Thyroid gland (tissue), 4 donors: ENCODE measurements around the gene DGKK. TPM values are rescaled to one million over a fixed set of nuclear protein-coding genes. Genes with fewer than 3 reads are reported as not detected.
"Not testable (repeated sequence)": the region's sequence is repeated elsewhere in the genome, so short reads cannot be mapped to it uniquely, and the experiment has no call there.

Source experiments
- DNase-seq, 2 donors: peaks; one replicate each; pipeline ENCODE4 v3.0.0-alpha.2; 2019
- H3K27ac ChIP-seq, 3 donors: fragments of 200-600 bp; sonication (generic); 1 replicate in 2 of 3; 2 replicates in 1 of 3; pipeline ENCODE4 v1.5.1; 2016 to 2019; ENCODE audit warnings: mild to moderate bottlenecking in 1 of 3, moderate library complexity in 1 of 3
- H3K27me3 ChIP-seq: fragments of 200-600 bp; sonication (generic); one replicate; pipeline ENCODE4 v1.5.1; 2019
- H3K36me3 ChIP-seq, 2 donors: fragments of 200-600 bp; sonication (generic); one replicate each; pipeline ENCODE4 v1.5.1; 2016 to 2019
- H3K4me1 ChIP-seq, 2 donors: fragments of 200-600 bp; sonication (generic); one replicate each; pipeline ENCODE4 v1.5.1; 2017 to 2019
- H3K4me3 ChIP-seq, 3 donors: fragments of 200-600 bp; sonication (generic); replicated peaks in 1 of 3; 1 replicate in 2 of 3; 2 replicates in 1 of 3; pipeline ENCODE4 v1.5.1; 2016; ENCODE audit warnings: mild to moderate bottlenecking in 1 of 3
- H3K9me3 ChIP-seq: fragments of 200-600 bp; sonication (generic); one replicate; pipeline ENCODE4 v1.5.1; 2017
- CTCF ChIP-seq, 6 experiments: fragments of 200-600 bp in 3 of 6; fragments of 450-650 bp in 3 of 6; sonication (generic) in 3 of 6; IDR thresholded peaks; one replicate each; pipeline ENCODE4 v1.5.1; 2016 to 2019; ENCODE audit warnings: antibody characterized with exemption in 6 of 6, mild to moderate bottlenecking in 2 of 6, inconsistent platforms in 1 of 6, moderate library complexity in 1 of 6
- POLR2A ChIP-seq, 2 donors: fragments of 450-650 bp; IDR thresholded peaks; one replicate each; pipeline ENCODE4 v1.6.1; 2017; ENCODE audit warnings: antibody characterized with exemption in 2 of 2, mild to moderate bottlenecking in 2 of 2, moderate library complexity in 1 of 2
- WGBS, 2 donors: methylation state at CpG; one replicate each; pipeline ENCODE4 v1.1.5; 2017; 5-methylcytosine and 5-hydroxymethylcytosine counted together
- intact Hi-C: fragments of 100-400 bp; cut with DNase I; formaldehyde crosslinking; loops from one replicate; pipeline ENCODE4 v1.15.1; 2023
- total RNA-seq, 4 donors: library from RNA; depleted of rRNA; stranded (reverse); fragments of >200 nt; gene quantifications; one replicate each; pipeline ENCODE4 v1.2.3, GENCODE V29; 2016

DGKK gene
- total RNA-seq, 4 donors from 2014 or later: not detected

- WGBS, 2 donors: 94 to 95% methylated on average over 8 to 9 of the region's 9 CpGs
- H3K4me3 ChIP-seq: no peak overlapping the region
Measured at GRCh38 chrX:50375481-50376267, 95.0 kb downstream of the DGKK start.

GRCh38 chrX:50372966-50373365 is 97.7 kb downstream of the DGKK start:
- Histone ChIP-seq H3K4me1 (no peaks in the 10 kb centered on the region), H3K9me3 (no peaks in the 10 kb centered on the region), H3K27ac (no peak overlapping the region), H3K36me3 (no peaks in the 10 kb centered on the region), H3K4me3 (no peak overlapping the region), H3K27me3 (no peaks in the 10 kb centered on the region)
- DNase-seq: no peak
- WGBS, 2 donors: 78 to 88% methylated on average over 4 of the region's 4 CpGs
- intact Hi-C loops: no loop called here
- no peak for TF ChIP-seq POLR2A (IDR thresholded peaks at IDR 0.05)
- TF ChIP-seq CTCF (IDR thresholded peaks at IDR 0.05): no peak

More at GRCh38 chrX:50375481-50376267, 95.0 kb downstream of the DGKK start:
- no peaks in the 10 kb centered on the region for H3K4me1 ChIP-seq
- DNase-seq: no peak
- no peaks in the 10 kb centered on the region for H3K27me3 ChIP-seq
- no peaks in the 10 kb centered on the region for H3K36me3 ChIP-seq
- intact Hi-C loops: no loop called here
- TF ChIP-seq POLR2A (IDR thresholded peaks at IDR 0.05) (no peak), CTCF (IDR thresholded peaks at IDR 0.05) (no peak)
- H3K9me3 ChIP-seq: no peaks in the 10 kb centered on the region
- H3K27ac ChIP-seq: no peak overlapping the region

DNA sequence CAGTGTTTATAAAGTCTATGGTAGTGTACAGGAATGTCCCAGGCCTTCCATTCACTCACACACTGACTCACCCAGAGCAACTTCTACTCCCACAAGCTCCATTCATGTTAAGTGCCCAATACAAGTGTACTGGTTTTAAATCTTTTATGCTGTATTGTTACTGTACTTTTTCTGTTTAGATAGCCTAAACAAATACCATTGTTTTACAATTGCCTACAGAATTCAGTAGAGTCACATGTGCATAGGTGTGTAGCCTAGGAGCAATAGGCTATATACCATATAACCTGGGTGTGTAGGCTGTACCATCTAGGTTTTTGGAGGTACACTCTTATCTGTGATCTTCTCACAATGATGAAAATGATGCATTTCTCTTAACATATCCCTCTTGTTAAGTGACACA is 126.7 kb downstream of the DGKK start:
- H3K4me3 ChIP-seq: no peak overlapping the region
- intact Hi-C loops: no loop called here
- no peak overlapping the region for H3K27ac ChIP-seq
- no peaks in the 10 kb centered on the region for H3K4me1 ChIP-seq
- no peak for TF ChIP-seq CTCF (IDR thresholded peaks at IDR 0.05)
- TF ChIP-seq POLR2A (IDR thresholded peaks at IDR 0.05): no peak
- no peaks in the 10 kb centered on the region for H3K36me3 ChIP-seq
- no peaks in the 10 kb centered on the region for H3K27me3 ChIP-seq
- no peaks in the 10 kb centered on the region for H3K9me3 ChIP-seq
- DNase-seq: no peak

GRCh38 chrX:50333308-50333707 is 137.3 kb downstream of the DGKK start:
- TF ChIP-seq POLR2A (IDR thresholded peaks at IDR 0.05) (no peak), CTCF (IDR thresholded peaks at IDR 0.05) (no peak)
- H3K4me1 ChIP-seq: peaks cover 3 to 11% of the 10 kb centered on the region in 2 donors
- no peak overlapping the region for H3K4me3 ChIP-seq
- H3K9me3 ChIP-seq: no peaks in the 10 kb centered on the region
- 17 to 25% methylated on average over 4 to 6 of the region's 6 CpGs for whole genome bisulfite sequencing, 2 donors
- peak; percentile 79 to 81 for DNase-seq
- peak overlapping the region in 1 of 3 donors; percentile 30 for H3K27ac ChIP-seq
- no peaks in the 10 kb centered on the region for H3K27me3 ChIP-seq
- no peaks in the 10 kb centered on the region for H3K36me3 ChIP-seq
- intact Hi-C loops: no loop called here

- H3K36me3 ChIP-seq, H3K9me3 ChIP-seq, H3K4me3 ChIP-seq, H3K27me3 ChIP-seq, intact Hi-C loops: not testable (repeated sequence)
- Histone ChIP-seq H3K4me1 (peaks cover 3 to 11% of the 10 kb centered on the region in 2 donors), H3K27ac (peak overlapping the region in 1 of 3 donors; percentile 30)
- WGBS, 2 donors: 23 to 40% methylated on average over 3 to 5 of the region's 5 CpGs
- DNase-seq: peak in 1 of 2 donors; percentile 2
- peak in 4 of 6 experiments; percentile 5 to 39 (median 32) for TF ChIP-seq CTCF (IDR thresholded peaks at IDR 0.05)
Measured at GRCh38 chrX:50332668-50333067, 138.0 kb downstream of the DGKK start.
